Type B pancreatic cell (in vitro differentiated cells): Measurements from ENCODE around the gene NEK6. TPM values are rescaled to one million over a fixed set of nuclear protein-coding genes. Genes with fewer than 3 reads are reported as not detected.
A peak's percentile ranks its signal among the peaks of the same experiment; 100 is the strongest.
"Not testable (repeated sequence)": the region's sequence is repeated elsewhere in the genome, so short reads cannot be mapped to it uniquely, and the experiment has no call there.

ENCODE experiments used
- DNase-seq: peaks from one replicate; pipeline ENCODE4 v3.0.0; 2021; ENCODE audit warnings: mixed read lengths; ENCODE audit not compliant: unreplicated experiment; ENCODE audit errors: extremely low spot score
- H3K27ac Mint-ChIP-seq: 2 replicates; pipeline ENCODE4 v1.8.0; 2021; ENCODE audit warnings: mild to moderate bottlenecking, mixed read lengths
- H3K27me3 Mint-ChIP-seq: 2 replicates; pipeline ENCODE4 v1.8.0; 2021; ENCODE audit warnings: mixed read lengths
- H3K36me3 Mint-ChIP-seq: 2 replicates; pipeline ENCODE4 v1.8.0; 2021; ENCODE audit warnings: mixed read lengths
- H3K4me1 Mint-ChIP-seq: one replicate; pipeline ENCODE4 v1.8.0; 2021; ENCODE audit warnings: mixed read lengths; ENCODE audit not compliant: unreplicated experiment
- H3K4me3 Mint-ChIP-seq: 2 replicates; pipeline ENCODE4 v1.8.0; 2021; ENCODE audit warnings: mild to moderate bottlenecking, mixed read lengths
- H3K9me3 Mint-ChIP-seq: 2 replicates; pipeline ENCODE4 v1.8.0; 2021; ENCODE audit warnings: mixed read lengths
- CTCF ChIP-seq: fragments of 200-600 bp; sonication (generic); conservative IDR thresholded peaks from 2 replicates; pipeline ENCODE4 v1.5.0; 2021; ENCODE audit warnings: antibody characterized with exemption, mild to moderate bottlenecking
- total RNA-seq: library from RNA; stranded (reverse); gene quantifications from 2 replicates; pipeline ENCODE4 v1.2.1, GENCODE V29; 2021; ENCODE audit warnings: low replicate concordance

NEK6 gene
- total RNA-seq, 1 donor from 2014 or later: 19.3 TPM

GRCh38 chr9:124228516-124228915, 29.2 kb upstream of the NEK6 start:
- TF ChIP-seq CTCF: no peak
- Mint-ChIP-seq H3K36me3 (no peaks in the 10 kb centered on the region), H3K27ac (no peak overlapping the region), H3K27me3 (peaks cover 12% of the 10 kb centered on the region), H3K4me1 (peaks cover 3% of the 10 kb centered on the region), H3K4me3 (no peak overlapping the region), H3K9me3 (no peaks in the 10 kb centered on the region)
- no peak for DNase-seq

GRCh38 chr9:124231095-124231737, 26.5 kb upstream of the NEK6 start:
- peaks cover 7% of the 10 kb centered on the region for H3K27me3 Mint-ChIP-seq
- H3K4me1 Mint-ChIP-seq: no peaks in the 10 kb centered on the region
- no peak overlapping the region for H3K4me3 Mint-ChIP-seq
- no peaks in the 10 kb centered on the region for H3K9me3 Mint-ChIP-seq
- no peak overlapping the region for H3K27ac Mint-ChIP-seq
- no peak for DNase-seq
- no peak for TF ChIP-seq CTCF
- no peaks in the 10 kb centered on the region for H3K36me3 Mint-ChIP-seq

GRCh38 chr9:124238546-124239140, 19.1 kb upstream of the NEK6 start:
- H3K9me3 Mint-ChIP-seq: no peaks in the 10 kb centered on the region
- no peak overlapping the region for H3K27ac Mint-ChIP-seq
- no peaks in the 10 kb centered on the region for H3K36me3 Mint-ChIP-seq
- peaks cover 15% of the 10 kb centered on the region for H3K4me1 Mint-ChIP-seq
- no peak for TF ChIP-seq CTCF
- H3K27me3 Mint-ChIP-seq: peaks cover 7% of the 10 kb centered on the region
- no peak overlapping the region for H3K4me3 Mint-ChIP-seq
- no peak for DNase-seq

- H3K4me1 Mint-ChIP-seq: peaks cover 15% of the 10 kb centered on the region
- no peak for DNase-seq
- no peak overlapping the region for H3K27ac Mint-ChIP-seq
- peaks cover 9% of the 10 kb centered on the region for H3K27me3 Mint-ChIP-seq
- H3K4me3 Mint-ChIP-seq: no peak overlapping the region
- TF ChIP-seq CTCF: no peak
- H3K36me3 Mint-ChIP-seq: no peaks in the 10 kb centered on the region
- H3K9me3 Mint-ChIP-seq: no peaks in the 10 kb centered on the region
Measured at GRCh38 chr9:124239249-124240073, 18.3 kb upstream of the NEK6 start.

GRCh38 chr9:124242331-124243194, 15.2 kb upstream of the NEK6 start:
- peak overlapping the region; percentile 56 for H3K27ac Mint-ChIP-seq
- no peak for TF ChIP-seq CTCF

GRCh38 chr9:124247393-124247792, 10.4 kb upstream of the NEK6 start:
- H3K9me3 Mint-ChIP-seq, DNase-seq, H3K36me3 Mint-ChIP-seq, H3K4me3 Mint-ChIP-seq, H3K27ac Mint-ChIP-seq: not testable (repeated sequence)
- Mint-ChIP-seq H3K27me3 (peaks cover 13% of the 10 kb centered on the region), H3K4me1 (peaks cover 21% of the 10 kb centered on the region)

More at GRCh38 chr9:124242331-124243194, 15.2 kb upstream of the NEK6 start:
- no peaks in the 10 kb centered on the region for H3K36me3 Mint-ChIP-seq
- H3K9me3 Mint-ChIP-seq: no peaks in the 10 kb centered on the region
- H3K4me1 Mint-ChIP-seq: peaks cover 15% of the 10 kb centered on the region
- no peak for DNase-seq
- H3K27me3 Mint-ChIP-seq: peaks cover 9% of the 10 kb centered on the region
- H3K4me3 Mint-ChIP-seq: peak overlapping the region; percentile 65
